ENCODE results near the gene FNBP1.

DNA sequence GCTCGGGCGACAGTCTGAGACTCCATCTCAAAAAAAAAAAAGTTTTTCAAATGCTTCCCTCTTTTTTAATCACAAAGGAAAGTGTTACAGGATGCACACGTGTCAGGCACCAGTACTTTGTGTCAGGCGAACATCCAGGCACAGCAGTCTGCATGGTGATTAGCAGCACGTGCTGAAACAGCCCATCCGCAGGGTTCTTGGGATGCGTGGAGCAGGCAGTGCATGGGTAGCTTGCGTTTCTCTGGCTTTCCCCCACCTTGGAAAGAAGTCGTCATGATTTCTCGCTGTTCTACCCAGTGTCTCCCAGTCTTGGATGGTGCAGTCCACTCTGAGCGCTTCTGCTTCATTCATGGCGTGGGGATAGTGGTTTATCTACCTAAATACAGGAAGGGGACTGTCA, 46.2 kb upstream of the FNBP1 start:
- TF ChIP-seq, protein P1, sequence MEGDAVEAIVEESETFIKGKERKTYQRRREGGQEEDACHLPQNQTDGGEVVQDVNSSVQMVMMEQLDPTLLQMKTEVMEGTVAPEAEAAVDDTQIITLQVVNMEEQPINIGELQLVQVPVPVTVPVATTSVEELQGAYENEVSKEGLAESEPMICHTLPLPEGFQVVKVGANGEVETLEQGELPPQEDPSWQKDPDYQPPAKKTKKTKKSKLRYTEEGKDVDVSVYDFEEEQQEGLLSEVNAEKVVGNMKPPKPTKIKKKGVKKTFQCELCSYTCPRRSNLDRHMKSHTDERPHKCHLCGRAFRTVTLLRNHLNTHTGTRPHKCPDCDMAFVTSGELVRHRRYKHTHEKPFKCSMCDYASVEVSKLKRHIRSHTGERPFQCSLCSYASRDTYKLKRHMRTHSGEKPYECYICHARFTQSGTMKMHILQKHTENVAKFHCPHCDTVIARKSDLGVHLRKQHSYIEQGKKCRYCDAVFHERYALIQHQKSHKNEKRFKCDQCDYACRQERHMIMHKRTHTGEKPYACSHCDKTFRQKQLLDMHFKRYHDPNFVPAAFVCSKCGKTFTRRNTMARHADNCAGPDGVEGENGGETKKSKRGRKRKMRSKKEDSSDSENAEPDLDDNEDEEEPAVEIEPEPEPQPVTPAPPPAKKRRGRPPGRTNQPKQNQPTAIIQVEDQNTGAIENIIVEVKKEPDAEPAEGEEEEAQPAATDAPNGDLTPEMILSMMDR (conservative IDR thresholded peaks at IDR 0.05): no peak
- no peak for TF ChIP-seq EZH2 (IDR thresholded peaks at IDR 0.05; ENCODE audit: low read depth)

Measured in PC-9 (cell line).